ENCODE data around the gene MMP24OS. TPM values are rescaled to one million over a fixed set of nuclear protein-coding genes. Genes with fewer than 3 reads are reported as not detected.

Gene MMP24OS
- total RNA-seq, 1 experiment from 2014 or later = 59.6 TPM

DNA sequence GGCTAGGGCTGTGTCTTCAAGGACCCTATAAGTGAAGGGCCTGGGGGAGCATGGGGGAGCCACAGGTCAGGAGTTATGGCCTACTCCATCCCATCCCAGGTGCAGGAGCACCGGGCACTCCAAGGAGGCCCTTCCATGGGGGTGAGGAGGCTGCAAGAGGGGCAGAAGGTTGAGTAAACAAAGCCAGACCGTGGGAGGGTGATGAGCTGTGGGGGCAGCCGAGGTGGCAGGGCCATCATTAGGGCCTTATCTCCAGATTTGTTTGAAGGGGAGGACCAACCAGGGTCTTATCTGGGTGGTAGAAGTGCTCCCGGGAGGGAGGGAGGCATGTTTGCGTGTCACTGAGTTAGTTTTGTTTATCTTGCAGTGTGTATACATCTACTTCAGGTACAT is 16.4 kb upstream of the MMP24OS start:
- H3K9ac ChIP-seq (ENCODE audit: low read length) = no peak overlapping the region
- H4K20me1 ChIP-seq (ENCODE audit: insufficient read depth) = no peaks in the 10 kb centered on the region
- no TSS peak for BruUV-seq (replicated peaks)
- no peak overlapping the region for H3K4me3 ChIP-seq (replicated peaks in 1 of 2; ENCODE audit: low read depth in 1 of 2, low read length in 2 of 2)
- no peaks in the 10 kb centered on the region for H3K79me2 ChIP-seq (ENCODE audit: insufficient read depth, low read length)
- intact Hi-C loops (cut with micrococcal nuclease) = no loop called here
- H2AFZ ChIP-seq (ENCODE audit: low read depth, low read length, poor library complexity, severe bottlenecking) = no peak overlapping the region
- no peak overlapping the region for H3K27ac ChIP-seq (ENCODE audit: low read depth, low read length)
- ChIA-PET CTCF (interaction anchor here (5.2 kb wide), 1 partner anchor 11 kb away, joined by 27 read pairs; no protein-coding TSS in a partner anchor), RAD21 (ENCODE audit: low non-redundant PET in 1 of 2, low total read pairs in 2 of 2, uncharacterized antibody in 2 of 2, unreplicated experiment in 2 of 2) (no interaction called here), POLR2A (no interaction called here)
- no peaks in the 10 kb centered on the region for H3K9me3 ChIP-seq (ENCODE audit: control insufficient read depth in 1 of 2, insufficient read depth in 1 of 2, low read depth in 1 of 2, low read length in 2 of 2)
- no peaks in the 10 kb centered on the region for H3K27me3 ChIP-seq (ENCODE audit: insufficient read depth, low read length)
- no peaks in the 10 kb centered on the region for H3K36me3 ChIP-seq (ENCODE audit: control insufficient read depth in 1 of 2, insufficient read depth in 2 of 2, low read length in 2 of 2)
- no peak overlapping the region for H3K4me2 ChIP-seq (ENCODE audit: low read length)
- TF ChIP-seq SRF (IDR thresholded peaks at IDR 0.05; ENCODE audit: low read depth) (no peak), POLR2A (IDR thresholded peaks at IDR 0.05; ENCODE audit: borderline replicate concordance, extremely low read depth, insufficient read depth, insufficient read length) (no peak), FOSL1 (IDR thresholded peaks at IDR 0.05; ENCODE audit: low read depth) (no peak), CEBPB (IDR thresholded peaks at IDR 0.05; ENCODE audit: low read depth) (no peak), RAD21 (IDR thresholded peaks at IDR 0.05; ENCODE audit: low read depth) (no peak), YY1 (IDR thresholded peaks at IDR 0.05; ENCODE audit: extremely low read depth, insufficient replicate concordance, low read depth, low read length) (no peak), SIN3A (IDR thresholded peaks at IDR 0.05; ENCODE audit: low read depth) (no peak), JUND (IDR thresholded peaks at IDR 0.05) (no peak)
- TF ChIP-seq, protein P1, sequence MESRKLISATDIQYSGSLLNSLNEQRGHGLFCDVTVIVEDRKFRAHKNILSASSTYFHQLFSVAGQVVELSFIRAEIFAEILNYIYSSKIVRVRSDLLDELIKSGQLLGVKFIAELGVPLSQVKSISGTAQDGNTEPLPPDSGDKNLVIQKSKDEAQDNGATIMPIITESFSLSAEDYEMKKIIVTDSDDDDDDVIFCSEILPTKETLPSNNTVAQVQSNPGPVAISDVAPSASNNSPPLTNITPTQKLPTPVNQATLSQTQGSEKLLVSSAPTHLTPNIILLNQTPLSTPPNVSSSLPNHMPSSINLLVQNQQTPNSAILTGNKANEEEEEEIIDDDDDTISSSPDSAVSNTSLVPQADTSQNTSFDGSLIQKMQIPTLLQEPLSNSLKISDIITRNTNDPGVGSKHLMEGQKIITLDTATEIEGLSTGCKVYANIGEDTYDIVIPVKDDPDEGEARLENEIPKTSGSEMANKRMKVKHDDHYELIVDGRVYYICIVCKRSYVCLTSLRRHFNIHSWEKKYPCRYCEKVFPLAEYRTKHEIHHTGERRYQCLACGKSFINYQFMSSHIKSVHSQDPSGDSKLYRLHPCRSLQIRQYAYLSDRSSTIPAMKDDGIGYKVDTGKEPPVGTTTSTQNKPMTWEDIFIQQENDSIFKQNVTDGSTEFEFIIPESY (IDR thresholded peaks at IDR 0.05; ENCODE audit: extremely low read depth, insufficient replicate concordance, low read length) = no peak
- H3K9me2 ChIP-seq (ENCODE audit: insufficient read depth) = no peaks in the 10 kb centered on the region
- ATAC-seq (no peak), DNase-seq (ENCODE audit: low read depth, low spot score) (no peak)
- peaks cover 5 to 13% of the 10 kb centered on the region in 2 experiments; a peak in 2 of 4 replicates for H3K4me1 ChIP-seq (ENCODE audit: control insufficient read depth in 1 of 2, insufficient read depth in 2 of 2, low read length in 2 of 2)

Measured in HCT116 (cell line).